Omental fat pad (tissue), 4 donors: ENCODE data around the gene DENND1B. TPM values are rescaled to one million over a fixed set of nuclear protein-coding genes. Genes with fewer than 3 reads are reported as not detected.
"Not testable (repeated sequence)": the region's sequence is repeated elsewhere in the genome, so short reads cannot be mapped to it uniquely, and the experiment has no call there.

Experiments
- ATAC-seq: fragments of 150-250 bp; one replicate; pipeline ENCODE4 v1.9.1; 2016; ENCODE audit warnings: mild to moderate bottlenecking, moderate library complexity; ENCODE audit not compliant: low FRiP score
- DNase-seq: peaks from one replicate; pipeline ENCODE4 v3.0.0-alpha.2; 2019; ENCODE audit warnings: low spot score
- CTCF ChIP-seq, 3 donors: fragments of 450-650 bp; IDR thresholded peaks; one replicate each; pipeline ENCODE4 v1.5.1; 2016 to 2017; ENCODE audit warnings: antibody characterized with exemption in 3 of 3, mild to moderate bottlenecking in 3 of 3, moderate library complexity in 2 of 3
- total RNA-seq, 4 donors: library from RNA; depleted of rRNA; stranded (reverse); fragments of >200 nt; gene quantifications; one replicate each; pipeline ENCODE4 v1.1.0, GENCODE V29; 2016

DENND1B gene
- total RNA-seq, 4 donors from 2014 or later = 8.3 to 16.6 (median 11.1) TPM

DNA sequence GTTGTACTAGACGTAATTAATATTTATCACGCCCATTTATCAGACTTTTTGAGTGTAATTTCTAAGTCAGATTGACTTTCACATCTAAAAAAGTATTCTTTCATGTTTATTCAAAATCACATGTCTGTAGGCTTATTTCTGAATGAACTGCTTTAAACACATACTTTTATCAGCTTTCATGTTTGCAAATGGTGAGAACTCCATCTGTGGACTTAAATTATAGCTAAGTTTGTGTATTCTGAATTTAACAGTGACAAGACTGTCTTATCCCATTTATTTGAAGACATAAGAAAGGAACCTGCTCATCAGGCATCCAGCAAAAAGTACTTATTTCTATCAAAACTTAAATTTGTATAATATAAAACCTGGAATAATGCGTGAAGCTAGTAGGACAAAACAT lies 69.3 kb downstream of the DENND1B start:
- DNase-seq = no peak
- TF ChIP-seq CTCF (IDR thresholded peaks at IDR 0.05) = no peak
- no peak for ATAC-seq

DNA sequence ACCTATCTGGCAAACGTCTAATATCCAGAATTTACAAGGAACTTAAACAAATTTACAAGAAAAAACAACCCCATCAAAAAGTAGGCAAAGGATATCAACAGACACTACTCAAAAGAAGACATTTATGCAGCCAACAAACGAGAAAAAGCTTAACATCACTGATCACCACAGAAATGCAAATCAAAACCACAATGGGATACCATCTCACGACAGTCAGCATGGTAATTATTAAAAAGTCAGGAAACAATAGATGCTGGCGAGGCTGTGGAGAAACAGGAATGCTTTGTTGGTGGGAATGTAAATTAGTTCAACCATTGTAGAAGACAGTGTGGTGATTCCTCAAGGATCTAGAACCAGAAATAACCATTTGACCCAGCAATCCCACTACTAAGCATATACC lies 74.6 kb downstream of the DENND1B start:
- not testable (repeated sequence) for ATAC-seq, DNase-seq

- no peak for ATAC-seq
- no peak for TF ChIP-seq CTCF (IDR thresholded peaks at IDR 0.05)
Measured at GRCh38 chr1:197696372-197696771, 78.9 kb downstream of the DENND1B start.

GRCh38 chr1:197695961-197696360 lies 79.3 kb downstream of the DENND1B start:
- ATAC-seq (no peak), DNase-seq (no peak)
- TF ChIP-seq CTCF (IDR thresholded peaks at IDR 0.05) = no peak

More at GRCh38 chr1:197696372-197696771, 78.9 kb downstream of the DENND1B start:
- DNase-seq = no peak

GRCh38 chr1:197692965-197693364 lies 82.3 kb downstream of the DENND1B start:
- no peak for TF ChIP-seq CTCF (IDR thresholded peaks at IDR 0.05)

GRCh38 chr1:197691816-197692215 lies 83.5 kb downstream of the DENND1B start:
- TF ChIP-seq CTCF (IDR thresholded peaks at IDR 0.05) = no peak
- no peak for ATAC-seq

More at GRCh38 chr1:197692965-197693364, 82.3 kb downstream of the DENND1B start:
- DNase-seq (no peak), ATAC-seq (no peak)

DNA sequence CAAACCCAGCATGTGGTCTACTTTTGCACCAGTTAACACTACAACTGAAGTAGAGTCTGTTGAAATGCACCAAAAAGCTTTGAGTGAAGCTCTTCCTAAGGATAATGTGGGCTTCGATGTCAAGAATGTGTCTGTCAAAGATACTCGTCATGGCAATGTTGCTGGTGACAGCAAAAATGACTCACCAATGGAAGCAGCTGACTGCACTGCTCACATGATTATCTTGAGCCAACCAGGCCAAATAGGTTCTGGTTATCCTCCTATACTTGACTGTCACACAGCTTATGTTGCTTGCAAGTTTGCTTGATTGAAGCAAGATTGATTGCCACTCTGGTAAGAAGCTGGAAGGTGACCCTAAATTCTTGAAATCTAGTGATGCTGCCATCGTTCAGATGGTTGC lies 85.2 kb downstream of the DENND1B start:
- ATAC-seq (no peak), DNase-seq (no peak)

More at GRCh38 chr1:197691816-197692215, 83.5 kb downstream of the DENND1B start:
- DNase-seq = no peak

More for the DNA sequence above, 85.2 kb downstream of the DENND1B start:
- no peak for TF ChIP-seq CTCF (IDR thresholded peaks at IDR 0.05)
